HG02798 (cell line): Measurements from ENCODE around the gene PPP1R14B.

ENCODE experiments used
- ATAC-seq: cut with Tn5 transposase; IDR thresholded peaks from one replicate; pipeline ENCODE4 v1.9.1; 2021; ENCODE audit warnings: mild to moderate bottlenecking; ENCODE audit not compliant: unreplicated experiment, poor library complexity

PPP1R14B gene

GRCh38 chr11:64248578-64248977, 1.8 kb upstream of the PPP1R14B start:
- ATAC-seq, result no peak

- ATAC-seq, result no peak
Observed at GRCh38 chr11:64247729-64248531, 1.2 kb upstream of the PPP1R14B start.

DNA sequence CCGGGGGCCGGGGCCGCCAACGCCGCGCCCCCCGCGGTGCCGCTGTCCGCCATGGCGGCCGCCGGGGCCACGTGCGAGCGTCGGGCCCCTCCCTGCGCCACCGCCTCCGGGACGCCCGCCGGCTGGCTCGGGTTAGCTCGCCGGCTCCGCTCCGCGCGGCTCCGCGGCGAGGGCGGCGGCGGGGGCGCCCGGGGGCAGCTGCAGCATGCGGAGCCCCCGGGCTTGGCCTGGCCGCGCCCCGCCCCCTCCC, 197 bp downstream of the PPP1R14B start:
- ATAC-seq, result peak; percentile 22

GRCh38 chr11:64245797-64246620, 734 bp downstream of the PPP1R14B start:
- ATAC-seq, result no peak

DNA sequence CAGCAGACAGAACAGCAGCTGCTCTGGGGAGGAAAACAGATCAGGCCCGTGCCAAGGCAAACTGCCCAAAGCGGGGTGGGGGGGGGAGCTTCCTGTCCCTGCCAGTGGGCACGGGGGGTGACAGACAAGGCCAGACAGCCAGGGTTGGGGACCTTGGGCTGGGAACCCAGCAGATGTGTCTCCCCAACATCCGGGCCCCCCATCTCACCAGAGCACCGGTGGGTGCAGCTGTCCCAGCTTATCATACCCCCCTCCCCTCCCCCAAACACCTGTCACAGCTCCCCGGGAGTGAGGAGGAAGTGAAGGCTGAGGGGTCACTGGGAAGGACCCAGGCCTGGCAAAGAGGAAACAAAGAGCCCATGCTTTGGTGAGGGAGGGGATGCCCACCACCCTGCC, 1.3 kb downstream of the PPP1R14B start:
- ATAC-seq, result no peak

- ATAC-seq, result no peak
Observed at GRCh38 chr11:64244966-64245365, 1.8 kb downstream of the PPP1R14B start.

DNA sequence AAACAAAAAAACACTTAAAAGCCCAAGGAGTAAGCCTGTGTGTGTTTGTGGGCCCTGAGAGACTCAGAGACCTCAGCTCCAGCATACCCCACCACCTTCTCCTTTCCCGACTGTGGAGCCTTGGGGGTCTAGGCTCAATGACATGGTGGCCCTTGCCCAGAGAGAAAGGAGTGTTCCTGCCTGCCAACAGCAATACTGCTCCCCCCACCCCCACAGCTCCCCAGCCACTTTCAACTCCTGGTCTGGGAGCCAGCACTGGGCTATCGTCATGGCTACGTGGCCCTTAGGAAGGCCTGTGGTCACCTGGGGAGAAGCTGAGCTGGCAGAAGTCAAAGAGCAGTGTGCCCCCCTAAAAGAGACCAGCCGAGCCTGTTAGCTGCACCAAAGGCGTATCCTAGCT, 2.6 kb downstream of the PPP1R14B start:
- ATAC-seq, result no peak

DNA sequence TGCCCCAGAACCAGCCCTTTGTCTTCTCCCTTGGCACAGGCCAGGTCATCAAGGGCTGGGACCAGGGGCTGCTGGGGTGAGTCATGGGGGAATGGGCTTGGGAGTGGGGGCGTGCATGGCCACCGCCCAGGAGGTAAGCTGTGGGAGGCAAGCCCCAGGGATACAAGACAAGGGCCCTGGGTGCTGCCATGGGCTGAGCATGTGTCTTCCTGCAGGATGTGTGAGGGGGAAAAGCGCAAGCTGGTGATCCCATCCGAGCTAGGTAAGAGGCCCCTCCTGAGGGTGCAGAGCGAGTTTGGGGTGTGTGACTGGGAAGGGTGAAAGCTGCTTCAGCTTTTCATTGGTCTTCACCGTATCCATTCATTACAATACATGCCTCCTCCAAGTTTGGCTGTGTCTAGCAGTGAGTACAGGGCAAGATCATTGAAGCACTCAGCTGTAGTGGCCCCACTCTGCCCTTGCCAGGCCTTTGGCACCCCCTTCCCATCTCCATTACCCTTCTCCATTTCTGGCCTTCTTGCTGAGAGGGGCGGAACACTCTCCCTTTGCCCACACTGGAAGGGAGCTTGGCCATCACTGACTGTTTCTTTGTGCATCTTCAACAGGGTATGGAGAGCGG, 3.4 kb downstream of the PPP1R14B start:
- no peak for ATAC-seq

GRCh38 chr11:64241491-64242374, 5.0 kb downstream of the PPP1R14B start:
- ATAC-seq, result no peak

DNA sequence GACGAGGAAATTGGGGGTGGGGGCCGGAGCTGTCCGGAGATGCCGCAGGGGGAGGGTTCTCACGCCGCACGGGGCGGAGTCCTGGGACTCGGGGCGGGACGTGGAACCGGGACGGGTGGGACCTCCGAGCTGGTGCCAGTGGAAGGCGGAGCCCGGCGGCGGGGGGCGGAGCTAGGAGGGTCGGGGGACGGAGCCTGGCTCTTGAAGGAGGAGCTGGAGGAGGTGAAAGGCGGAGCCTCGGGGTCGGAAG, 5.6 kb downstream of the PPP1R14B start:
- ATAC-seq, result peak; percentile 79

- peak; percentile 65 for ATAC-seq
Observed at GRCh38 chr11:64240435-64241240, 6.1 kb downstream of the PPP1R14B start, which contains the start of gene FKBP2. FKBP2 (plus strand) TSS chr11:64241095; CDS start chr11:64242388, 1,293 bp downstream.

- no peak for ATAC-seq
Observed at GRCh38 chr11:64239662-64240434, 6.9 kb downstream of the PPP1R14B start.

DNA sequence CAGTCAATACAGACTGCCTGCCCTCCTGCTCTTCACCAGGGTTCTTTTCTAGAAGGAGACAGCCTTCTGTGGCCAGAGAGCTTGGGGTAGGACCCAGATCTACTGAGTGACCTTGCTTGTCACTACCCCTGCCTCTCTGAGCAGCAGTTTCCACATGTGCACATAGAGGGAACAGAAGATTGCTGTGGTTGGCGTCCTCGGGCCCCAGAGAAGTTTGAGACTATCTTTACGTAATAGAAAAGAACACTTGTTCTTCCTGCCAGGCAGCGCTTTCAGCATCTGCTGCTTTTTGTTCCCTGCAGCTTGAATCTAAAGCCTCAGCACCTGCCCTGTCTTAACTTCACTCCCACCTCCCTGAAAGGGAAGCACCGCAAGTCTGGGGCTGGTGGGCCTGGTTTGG, 7.7 kb downstream of the PPP1R14B start:
- no peak for ATAC-seq

DNA sequence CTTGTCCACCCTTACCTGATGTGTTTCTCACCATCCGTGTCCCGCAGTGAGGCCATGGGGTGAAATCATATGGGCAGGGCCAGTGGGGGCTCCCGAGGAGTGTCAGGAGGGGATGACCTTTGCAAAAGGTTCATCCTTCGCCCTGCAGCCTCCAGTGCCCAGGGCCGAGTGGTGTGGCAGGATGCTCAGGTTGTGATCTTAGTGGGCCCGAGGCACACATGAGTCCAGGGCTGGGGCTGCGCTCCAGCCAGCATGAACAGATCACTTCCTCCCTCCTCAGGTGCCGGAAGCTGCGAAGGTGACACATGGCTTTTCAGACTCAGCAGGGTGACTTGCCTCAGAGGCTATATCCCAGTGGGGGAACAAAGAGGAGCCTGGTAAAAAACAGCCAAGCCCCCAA, 8.7 kb downstream of the PPP1R14B start:
- no peak for ATAC-seq

DNA sequence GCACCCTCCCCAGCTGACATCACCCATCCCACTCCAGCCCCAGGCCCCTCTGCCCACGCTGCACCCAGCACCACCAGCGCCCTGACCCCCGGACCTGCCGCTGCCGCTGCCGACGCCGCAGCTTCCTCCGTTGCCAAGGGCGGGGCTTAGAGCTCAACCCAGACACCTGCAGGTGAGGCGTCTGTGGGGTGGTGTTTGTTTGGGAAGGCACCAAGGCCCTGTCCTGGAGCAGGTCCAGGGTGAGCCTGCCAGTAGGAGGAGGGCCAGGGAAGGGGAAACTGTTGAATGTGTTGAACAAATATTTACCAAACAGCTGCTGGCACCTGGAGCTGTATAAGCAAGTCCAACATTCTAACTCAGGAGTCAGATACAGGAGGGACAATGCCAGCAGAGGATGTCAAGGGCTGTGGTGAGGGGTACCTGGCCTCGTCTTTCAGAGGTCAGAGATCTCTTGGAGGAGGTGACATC, 9.2 kb downstream of the PPP1R14B start:
- ATAC-seq, result no peak

DNA sequence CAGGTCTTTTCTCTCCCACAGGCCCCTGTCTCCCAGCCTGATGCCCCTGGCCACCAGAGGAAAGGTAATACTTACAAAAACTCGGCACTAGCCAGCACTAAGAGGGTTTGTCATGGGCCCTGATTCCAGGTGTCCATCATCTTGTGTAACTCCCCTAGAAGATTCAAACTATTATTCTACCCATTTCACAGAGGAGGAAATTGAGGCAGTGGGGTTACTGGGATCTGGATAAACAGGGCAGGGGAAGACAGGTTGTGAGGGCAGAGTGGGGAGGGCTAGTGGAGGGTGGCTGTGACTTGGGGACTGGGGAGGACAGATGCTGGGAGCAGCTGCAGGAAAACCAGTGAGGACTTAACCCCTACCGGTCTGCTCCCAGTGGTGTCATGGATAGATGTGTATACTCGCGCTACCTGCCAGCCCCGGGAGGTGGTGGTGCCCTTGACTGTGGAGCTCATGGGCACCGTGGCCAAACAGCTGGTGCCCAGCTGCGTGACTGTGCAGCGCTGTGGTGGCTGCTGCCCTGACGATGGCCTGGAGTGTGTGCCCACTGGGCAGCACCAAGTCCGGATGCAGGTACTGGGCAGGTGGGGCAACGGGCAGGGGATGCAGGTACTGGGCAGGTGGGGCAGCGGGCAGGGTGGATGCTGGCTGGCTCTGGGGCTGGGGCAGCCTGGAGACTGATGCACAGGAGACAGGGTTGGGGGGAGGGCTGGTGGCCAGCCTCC, 11.1 kb downstream of the PPP1R14B start:
- ATAC-seq, result no peak

DNA sequence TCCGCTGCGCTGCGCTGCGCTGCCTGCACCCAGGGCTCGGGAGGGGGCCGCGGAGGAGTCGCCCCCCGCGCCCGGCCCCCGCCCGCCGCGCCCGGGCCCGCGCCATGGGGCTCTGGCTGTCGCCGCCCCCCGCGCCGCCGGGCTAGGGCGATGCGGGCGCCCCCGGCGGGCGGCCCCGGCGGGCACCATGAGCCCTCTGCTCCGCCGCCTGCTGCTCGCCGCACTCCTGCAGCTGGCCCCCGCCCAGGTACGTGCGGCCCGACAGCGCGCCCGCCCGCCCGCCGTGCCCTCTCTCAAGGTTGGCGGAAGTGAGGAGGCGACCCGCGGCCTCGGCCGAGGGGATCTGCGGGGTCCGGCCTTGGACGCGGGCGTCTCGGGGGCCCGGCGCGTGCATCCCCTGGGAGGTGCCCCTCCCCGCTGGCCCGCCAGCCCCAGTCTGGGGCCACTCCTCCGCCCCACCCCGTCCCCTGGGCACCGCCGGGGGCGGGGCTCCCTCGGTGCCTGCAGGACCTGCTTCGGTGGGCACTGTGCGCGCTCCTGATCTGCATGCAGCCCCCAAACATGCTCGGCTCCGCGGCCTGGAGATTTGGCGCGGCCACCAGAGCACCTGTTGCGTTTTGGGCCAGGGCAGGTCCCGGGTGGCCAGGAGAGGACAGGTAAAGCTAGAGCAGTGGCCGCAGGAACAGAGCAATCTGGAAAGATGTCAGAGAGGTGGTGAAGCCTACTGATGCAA, 11.9 kb downstream of the PPP1R14B start:
- ATAC-seq, result peak; percentile 30
